DMS53 (cell line): ENCODE data around the gene BTNL3.
"Not testable (repeated sequence)": the region's sequence is repeated elsewhere in the genome, so short reads cannot be mapped to it uniquely, and the experiment has no call there.

ENCODE experiments used
- DNase-seq: peaks from one replicate; lab custom pipeline; 2025; lab: John Stamatoyannopoulos, UW

BTNL3 gene

GRCh38 chr5:181024245-181025064 is 35.8 kb downstream of the BTNL3 start:
- no peak for DNase-seq

DNA sequence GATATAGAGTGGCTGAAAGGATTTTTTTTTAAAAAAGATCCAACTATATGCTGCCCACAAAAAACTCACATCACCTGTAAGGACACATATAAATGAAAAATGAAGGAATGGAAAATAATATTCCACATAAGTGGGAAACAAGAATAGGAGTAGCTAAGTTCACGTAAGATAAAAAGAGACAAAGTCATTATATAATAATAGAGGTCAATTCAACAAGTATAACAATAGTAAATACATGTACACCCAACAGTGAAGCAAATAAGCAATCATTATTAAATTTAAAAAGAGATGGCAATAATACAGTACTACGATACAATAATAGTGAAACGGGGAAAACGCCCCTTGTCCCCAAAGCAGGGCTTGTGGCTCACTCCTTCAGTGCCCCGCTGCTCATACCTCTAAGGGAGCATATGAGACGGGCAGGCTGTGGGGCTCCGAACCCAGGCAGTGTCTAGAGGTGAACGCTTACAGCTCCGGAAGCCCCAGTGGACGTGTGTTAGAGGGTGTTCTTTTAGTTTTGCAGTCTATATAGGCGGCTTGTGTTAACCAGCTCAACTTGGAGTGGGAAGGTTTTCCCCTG is 38.9 kb downstream of the BTNL3 start:
- no peak for DNase-seq

GRCh38 chr5:181028032-181028819 is 39.6 kb downstream of the BTNL3 start:
- DNase-seq = no peak

- DNase-seq = no peak
These were observed 43.1 kb downstream of the BTNL3 start for GRCh38 chr5:181031716-181032115.

GRCh38 chr5:181035991-181036815 is 47.6 kb downstream of the BTNL3 start:
- no peak for DNase-seq

DNA sequence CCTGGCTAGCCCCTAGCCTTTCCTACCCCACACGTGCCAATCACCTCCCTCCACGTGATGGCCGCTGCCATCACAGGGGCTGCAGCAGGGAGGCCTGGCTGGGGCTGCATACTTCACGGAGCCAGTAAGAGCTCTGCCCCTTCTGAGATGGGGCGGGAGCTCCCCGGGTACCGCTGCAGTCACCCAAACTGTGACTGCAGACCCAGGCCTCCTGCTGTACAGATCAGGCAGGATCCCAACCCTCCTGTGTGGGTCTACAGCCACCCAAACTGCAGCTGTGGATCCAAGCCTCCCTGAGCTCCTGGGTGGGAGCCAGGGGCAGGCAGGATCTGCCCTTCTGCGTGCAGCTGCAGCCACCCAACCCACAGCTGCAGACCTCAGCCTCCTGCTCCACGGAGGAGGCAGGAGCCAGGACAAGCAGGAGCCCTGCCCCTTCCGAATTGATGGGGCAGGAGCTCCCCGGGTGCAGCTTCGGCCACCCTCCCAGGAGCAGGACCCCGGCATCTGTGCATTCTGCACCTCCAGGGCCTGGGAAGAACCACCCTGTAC is 48.2 kb downstream of the BTNL3 start:
- DNase-seq = no peak

- DNase-seq = no peak
These were observed 48.8 kb downstream of the BTNL3 start for GRCh38 chr5:181037365-181037861.

GRCh38 chr5:181039471-181039870 is 50.8 kb downstream of the BTNL3 start:
- DNase-seq = no peak

GRCh38 chr5:181039931-181040630 is 51.4 kb downstream of the BTNL3 start, which contains the start of gene BTNL9:
Gene BTNL9 (plus strand): TSS chr5:181040266. CDS start chr5:181045490, 5,224 bp downstream.
- DNase-seq = no peak

GRCh38 chr5:181040631-181040945 is 51.9 kb downstream of the BTNL3 start:
- no peak for DNase-seq

- DNase-seq = no peak
These were observed 52.4 kb downstream of the BTNL3 start for GRCh38 chr5:181041043-181041442.

- no peak for DNase-seq
These were observed 53.5 kb downstream of the BTNL3 start for GRCh38 chr5:181042036-181042713.

DNA sequence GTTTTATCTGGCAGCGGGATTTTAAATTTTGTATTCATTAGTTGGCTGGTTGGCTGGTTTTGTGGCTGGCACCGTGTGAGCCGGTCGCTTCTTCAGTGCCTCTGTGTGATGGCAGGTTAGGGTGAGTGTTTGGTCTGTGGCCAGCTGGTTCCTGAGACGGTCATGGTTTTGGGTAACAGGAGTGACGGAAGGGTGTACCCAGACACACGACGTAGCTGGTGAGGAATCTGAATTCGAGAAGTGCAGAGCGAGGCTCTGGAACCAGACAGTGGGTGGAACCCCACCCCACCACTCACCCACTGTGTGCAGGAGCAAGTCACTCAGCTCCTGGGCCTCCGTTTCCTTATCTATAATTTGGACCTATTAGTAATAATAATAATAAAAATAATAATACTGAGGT is 54.1 kb downstream of the BTNL3 start:
- no peak for DNase-seq

- DNase-seq = no peak
These were observed 54.8 kb downstream of the BTNL3 start for GRCh38 chr5:181043285-181044092.

DNA sequence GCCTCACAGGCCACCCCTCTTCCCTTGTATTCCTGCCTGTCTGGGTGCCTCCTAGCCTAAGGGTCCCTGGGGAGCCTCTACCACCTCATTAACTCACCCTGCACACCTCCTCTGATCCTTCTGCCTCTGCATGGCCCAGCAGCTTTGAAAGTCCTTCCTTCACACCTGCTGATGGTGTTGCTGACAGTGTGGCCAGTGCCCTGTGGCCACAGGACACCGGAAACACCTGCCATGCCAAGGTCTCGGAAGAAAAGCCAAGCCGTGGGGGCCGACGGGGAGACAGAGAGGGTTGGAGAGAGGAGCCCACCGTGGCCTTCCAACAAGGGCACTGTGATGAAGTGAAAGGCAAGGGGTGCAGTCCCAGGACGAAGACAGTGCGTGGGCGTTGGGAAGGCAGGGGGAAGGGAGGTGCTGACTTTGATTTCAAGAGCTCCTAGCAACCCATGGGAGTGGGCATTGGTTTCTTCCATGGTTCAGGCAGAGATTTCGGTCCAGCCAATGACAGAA is 55.5 kb downstream of the BTNL3 start:
- DNase-seq = no peak

DNA sequence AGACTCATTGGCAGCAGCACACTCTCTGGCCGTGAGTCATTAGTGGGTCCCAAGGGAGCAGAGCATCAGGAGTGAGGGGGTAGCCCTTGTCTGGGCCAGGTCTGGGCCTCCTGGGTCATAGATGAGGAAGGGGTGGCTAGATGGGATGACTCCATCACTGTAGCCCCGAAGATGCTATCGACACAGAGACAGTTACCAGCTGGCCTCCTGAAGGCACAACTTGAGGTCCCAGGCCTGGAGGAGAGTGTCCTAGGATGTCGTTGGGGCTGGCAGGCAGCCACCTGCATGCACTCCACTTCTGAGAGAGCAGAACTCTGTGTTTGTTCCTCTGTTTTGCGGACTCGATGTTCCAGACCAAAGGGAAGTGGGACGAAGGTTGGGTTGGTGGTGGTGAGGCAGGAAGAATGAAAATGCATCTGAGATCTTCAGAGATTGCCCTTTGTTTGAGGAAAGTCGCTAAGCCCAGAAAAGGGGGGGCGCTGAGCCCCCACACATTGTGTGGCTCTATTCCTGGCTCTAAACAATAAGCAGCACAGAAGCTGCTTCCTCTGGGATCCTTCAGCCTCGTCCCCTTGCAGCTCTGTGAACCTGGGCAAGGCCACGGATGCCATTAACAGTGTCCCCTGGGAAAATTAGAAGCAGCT is 56.1 kb downstream of the BTNL3 start:
- no peak for DNase-seq

- no peak for DNase-seq
These were observed 56.7 kb downstream of the BTNL3 start for GRCh38 chr5:181045316-181045715.

GRCh38 chr5:181045857-181046256 is 57.2 kb downstream of the BTNL3 start:
- DNase-seq = not testable (repeated sequence)

- DNase-seq = no peak
These were observed 58.6 kb downstream of the BTNL3 start for GRCh38 chr5:181047288-181047687.
